ENCODE measurements around the gene AQR. TPM values are rescaled to one million over a fixed set of nuclear protein-coding genes. Genes with fewer than 3 reads are reported as not detected.
"Not testable (repeated sequence)": the region's sequence is repeated elsewhere in the genome, so short reads cannot be mapped to it uniquely, and the experiment has no call there.

AQR gene
- total RNA-seq, 1 experiment from 2014 or later, result 62.1 TPM

DNA sequence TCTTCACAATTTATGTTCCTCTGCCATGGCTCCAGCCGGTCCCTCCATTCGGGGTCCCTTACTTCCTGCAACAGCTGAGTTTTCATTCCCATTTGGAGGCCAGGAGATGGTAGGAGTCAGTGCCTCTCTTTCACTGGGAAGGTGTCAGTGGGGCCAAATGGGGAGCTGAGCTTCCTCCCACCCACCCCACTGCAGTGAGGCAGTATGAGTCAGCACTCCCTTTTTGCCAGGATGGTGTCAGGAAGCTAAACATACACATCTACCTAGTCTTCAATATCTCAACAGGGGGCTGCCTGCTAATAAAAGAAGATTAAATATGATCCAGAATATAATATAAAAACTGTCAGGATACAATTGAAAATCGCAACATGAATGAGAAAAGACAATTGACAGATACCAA is 161.5 kb downstream of the AQR start:
- POLR2A ChIA-PET, result no interaction called here
- Mint-ChIP-seq H3K9me3 (peaks cover 21% of the 10 kb centered on the region), H3K27ac (no peak overlapping the region), H3K27me3 (ENCODE audit: low read depth) (no peaks in the 10 kb centered on the region; the same call in 1 of the 2 replicates), H3K4me3 (no peak overlapping the region), H3K36me3 (peaks cover 10% of the 10 kb centered on the region), H3K4me1 (no peaks in the 10 kb centered on the region)
- ATAC-seq (no peak), DNase-seq (ENCODE audit: low spot score) (no peak)
- TF ChIP-seq SMAD4 (CRISPR knock-in tag; IDR thresholded peaks at IDR 0.05), result no peak
- TF ChIP-seq, protein P1, sequence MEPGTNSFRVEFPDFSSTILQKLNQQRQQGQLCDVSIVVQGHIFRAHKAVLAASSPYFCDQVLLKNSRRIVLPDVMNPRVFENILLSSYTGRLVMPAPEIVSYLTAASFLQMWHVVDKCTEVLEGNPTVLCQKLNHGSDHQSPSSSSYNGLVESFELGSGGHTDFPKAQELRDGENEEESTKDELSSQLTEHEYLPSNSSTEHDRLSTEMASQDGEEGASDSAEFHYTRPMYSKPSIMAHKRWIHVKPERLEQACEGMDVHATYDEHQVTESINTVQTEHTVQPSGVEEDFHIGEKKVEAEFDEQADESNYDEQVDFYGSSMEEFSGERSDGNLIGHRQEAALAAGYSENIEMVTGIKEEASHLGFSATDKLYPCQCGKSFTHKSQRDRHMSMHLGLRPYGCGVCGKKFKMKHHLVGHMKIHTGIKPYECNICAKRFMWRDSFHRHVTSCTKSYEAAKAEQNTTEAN (CRISPR knock-in tag; IDR thresholded peaks at IDR 0.05), result no peak
- CTCF ChIA-PET, result no interaction called here

DNA sequence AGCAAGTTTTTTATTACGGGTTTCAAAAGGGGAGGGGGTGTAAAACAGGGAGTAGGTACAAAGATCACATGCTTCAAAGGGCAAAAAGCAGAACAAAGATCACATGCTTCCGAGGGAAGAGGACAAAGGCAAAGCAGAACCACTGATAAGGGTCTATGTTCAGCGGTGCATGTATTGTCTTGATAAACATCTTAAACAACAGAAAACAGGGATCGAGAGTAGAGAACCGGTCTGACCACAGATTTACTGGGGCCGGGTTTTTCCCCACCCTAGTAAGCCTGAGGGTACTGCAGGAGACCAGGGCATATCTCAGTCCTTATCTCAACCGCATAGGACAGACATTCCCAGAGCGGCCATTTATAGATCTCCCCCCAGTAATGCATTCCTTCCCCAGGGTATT is 162.3 kb downstream of the AQR start:
- H3K36me3 Mint-ChIP-seq; POLR2A ChIA-PET; H3K4me3 Mint-ChIP-seq; H3K27ac Mint-ChIP-seq; DNase-seq (ENCODE audit: low spot score); H3K27me3 Mint-ChIP-seq (ENCODE audit: low read depth); ATAC-seq; H3K4me1 Mint-ChIP-seq: not testable (repeated sequence)
- CTCF ChIA-PET, result interaction anchor here (0.6 kb wide), 1 partner anchor 1072 kb away, joined by 3 read pairs; no protein-coding TSS in a partner anchor
- peaks cover 21% of the 10 kb centered on the region for H3K9me3 Mint-ChIP-seq

DNA sequence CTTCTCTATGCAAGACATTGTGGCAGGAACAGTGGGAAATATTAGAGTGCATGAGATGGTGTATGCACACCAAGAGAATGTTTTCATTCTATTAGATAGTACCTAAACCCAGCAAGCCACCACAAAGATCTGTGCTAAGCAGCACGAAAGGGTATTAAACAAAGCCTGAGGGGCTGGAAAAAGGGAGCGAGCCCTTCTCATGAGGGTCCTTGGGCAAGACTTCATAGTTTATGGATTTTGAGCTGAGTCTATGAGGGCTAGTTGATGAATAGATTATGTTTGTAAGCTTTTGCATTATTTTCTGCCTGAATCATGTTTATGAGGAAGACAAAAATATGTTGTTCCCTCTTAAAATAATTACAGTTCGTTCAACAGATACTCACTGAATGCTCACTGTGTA is 164.8 kb downstream of the AQR start:
- peaks cover 21% of the 10 kb centered on the region for H3K9me3 Mint-ChIP-seq
- TF ChIP-seq, protein P2, sequence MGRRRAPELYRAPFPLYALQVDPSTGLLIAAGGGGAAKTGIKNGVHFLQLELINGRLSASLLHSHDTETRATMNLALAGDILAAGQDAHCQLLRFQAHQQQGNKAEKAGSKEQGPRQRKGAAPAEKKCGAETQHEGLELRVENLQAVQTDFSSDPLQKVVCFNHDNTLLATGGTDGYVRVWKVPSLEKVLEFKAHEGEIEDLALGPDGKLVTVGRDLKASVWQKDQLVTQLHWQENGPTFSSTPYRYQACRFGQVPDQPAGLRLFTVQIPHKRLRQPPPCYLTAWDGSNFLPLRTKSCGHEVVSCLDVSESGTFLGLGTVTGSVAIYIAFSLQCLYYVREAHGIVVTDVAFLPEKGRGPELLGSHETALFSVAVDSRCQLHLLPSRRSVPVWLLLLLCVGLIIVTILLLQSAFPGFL (CRISPR knock-in tag; IDR thresholded peaks at IDR 0.05; ENCODE audit: borderline replicate concordance), result no peak
- TF ChIP-seq KAT7 (CRISPR knock-in tag; IDR thresholded peaks at IDR 0.05; ENCODE audit: borderline replicate concordance), result no peak
- no peak for TF ChIP-seq CBFB (CRISPR knock-in tag; IDR thresholded peaks at IDR 0.05; ENCODE audit: low read depth)
- no peak for TF ChIP-seq ESRRA (CRISPR knock-in tag; IDR thresholded peaks at IDR 0.05; ENCODE audit: borderline replicate concordance)
- TF ChIP-seq, protein P3, sequence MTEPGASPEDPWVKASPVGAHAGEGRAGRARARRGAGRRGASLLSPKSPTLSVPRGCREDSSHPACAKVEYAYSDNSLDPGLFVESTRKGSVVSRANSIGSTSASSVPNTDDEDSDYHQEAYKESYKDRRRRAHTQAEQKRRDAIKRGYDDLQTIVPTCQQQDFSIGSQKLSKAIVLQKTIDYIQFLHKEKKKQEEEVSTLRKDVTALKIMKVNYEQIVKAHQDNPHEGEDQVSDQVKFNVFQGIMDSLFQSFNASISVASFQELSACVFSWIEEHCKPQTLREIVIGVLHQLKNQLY (CRISPR knock-in tag; IDR thresholded peaks at IDR 0.05), result no peak
- no peak for TF ChIP-seq RORB (CRISPR knock-in tag; IDR thresholded peaks at IDR 0.05)
- H3K36me3 Mint-ChIP-seq, result peaks cover 10% of the 10 kb centered on the region
- no peak overlapping the region for H3K4me3 Mint-ChIP-seq
- CTCF ChIA-PET, result no interaction called here
- H3K27ac Mint-ChIP-seq, result no peak overlapping the region
- ATAC-seq (no peak), DNase-seq (ENCODE audit: low spot score) (no peak)
- peaks cover 6% of the 10 kb centered on the region for H3K4me1 Mint-ChIP-seq
- POLR2A ChIA-PET, result no interaction called here
- H3K27me3 Mint-ChIP-seq (ENCODE audit: low read depth), result no peaks in the 10 kb centered on the region; the same call in 1 of the 2 replicates

DNA sequence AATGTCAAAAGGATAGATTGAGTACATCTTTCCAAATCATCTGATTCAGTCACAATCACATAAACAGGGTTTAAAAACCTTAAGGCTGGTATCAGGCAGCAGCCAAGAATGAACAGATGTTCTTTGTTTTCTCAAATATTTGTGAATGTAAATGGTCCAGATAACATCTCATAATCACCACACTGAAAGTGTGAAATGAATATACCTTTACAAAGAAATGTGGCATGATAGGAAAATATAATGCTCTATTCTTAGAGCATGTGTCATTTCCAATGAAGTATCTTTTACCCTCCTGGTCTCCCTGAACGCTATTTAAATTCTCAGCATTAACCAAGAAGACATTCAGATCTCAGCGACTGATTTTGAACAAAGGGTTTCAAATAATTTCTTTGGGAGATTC is 165.4 kb downstream of the AQR start:
- no peaks in the 10 kb centered on the region; the same call in 1 of the 2 replicates for H3K27me3 Mint-ChIP-seq (ENCODE audit: low read depth)
- ChIA-PET CTCF (no interaction called here), POLR2A (no interaction called here)
- ATAC-seq (no peak), DNase-seq (ENCODE audit: low spot score) (no peak)
- peaks cover 10% of the 10 kb centered on the region for H3K36me3 Mint-ChIP-seq
- H3K4me3 Mint-ChIP-seq, result no peak overlapping the region
- H3K4me1 Mint-ChIP-seq, result peaks cover 13% of the 10 kb centered on the region
- H3K27ac Mint-ChIP-seq, result no peak overlapping the region
- H3K9me3 Mint-ChIP-seq, result peaks cover 21% of the 10 kb centered on the region
- TF ChIP-seq ZNF423 (CRISPR knock-in tag; IDR thresholded peaks at IDR 0.05) (no peak), NFE2L1 (CRISPR knock-in tag; IDR thresholded peaks at IDR 0.05) (no peak), ZNF219 (CRISPR knock-in tag; IDR thresholded peaks at IDR 0.05; ENCODE audit: borderline replicate concordance) (no peak), NR1H2 (CRISPR knock-in tag; IDR thresholded peaks at IDR 0.05) (no peak), ZNF396 (CRISPR knock-in tag; IDR thresholded peaks at IDR 0.05; ENCODE audit: borderline replicate concordance) (no peak), ZNF232 (CRISPR knock-in tag; IDR thresholded peaks at IDR 0.05) (no peak), JAZF1 (CRISPR knock-in tag; IDR thresholded peaks at IDR 0.05) (no peak), ETV6 (CRISPR knock-in tag; IDR thresholded peaks at IDR 0.05) (no peak)
- TF ChIP-seq, protein P4, sequence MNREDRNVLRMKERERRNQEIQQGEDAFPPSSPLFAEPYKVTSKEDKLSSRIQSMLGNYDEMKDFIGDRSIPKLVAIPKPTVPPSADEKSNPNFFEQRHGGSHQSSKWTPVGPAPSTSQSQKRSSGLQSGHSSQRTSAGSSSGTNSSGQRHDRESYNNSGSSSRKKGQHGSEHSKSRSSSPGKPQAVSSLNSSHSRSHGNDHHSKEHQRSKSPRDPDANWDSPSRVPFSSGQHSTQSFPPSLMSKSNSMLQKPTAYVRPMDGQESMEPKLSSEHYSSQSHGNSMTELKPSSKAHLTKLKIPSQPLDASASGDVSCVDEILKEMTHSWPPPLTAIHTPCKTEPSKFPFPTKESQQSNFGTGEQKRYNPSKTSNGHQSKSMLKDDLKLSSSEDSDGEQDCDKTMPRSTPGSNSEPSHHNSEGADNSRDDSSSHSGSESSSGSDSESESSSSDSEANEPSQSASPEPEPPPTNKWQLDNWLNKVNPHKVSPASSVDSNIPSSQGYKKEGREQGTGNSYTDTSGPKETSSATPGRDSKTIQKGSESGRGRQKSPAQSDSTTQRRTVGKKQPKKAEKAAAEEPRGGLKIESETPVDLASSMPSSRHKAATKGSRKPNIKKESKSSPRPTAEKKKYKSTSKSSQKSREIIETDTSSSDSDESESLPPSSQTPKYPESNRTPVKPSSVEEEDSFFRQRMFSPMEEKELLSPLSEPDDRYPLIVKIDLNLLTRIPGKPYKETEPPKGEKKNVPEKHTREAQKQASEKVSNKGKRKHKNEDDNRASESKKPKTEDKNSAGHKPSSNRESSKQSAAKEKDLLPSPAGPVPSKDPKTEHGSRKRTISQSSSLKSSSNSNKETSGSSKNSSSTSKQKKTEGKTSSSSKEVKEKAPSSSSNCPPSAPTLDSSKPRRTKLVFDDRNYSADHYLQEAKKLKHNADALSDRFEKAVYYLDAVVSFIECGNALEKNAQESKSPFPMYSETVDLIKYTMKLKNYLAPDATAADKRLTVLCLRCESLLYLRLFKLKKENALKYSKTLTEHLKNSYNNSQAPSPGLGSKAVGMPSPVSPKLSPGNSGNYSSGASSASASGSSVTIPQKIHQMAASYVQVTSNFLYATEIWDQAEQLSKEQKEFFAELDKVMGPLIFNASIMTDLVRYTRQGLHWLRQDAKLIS (CRISPR knock-in tag; IDR thresholded peaks at IDR 0.05; ENCODE audit: borderline replicate concordance), result no peak
- TF ChIP-seq, protein P5, sequence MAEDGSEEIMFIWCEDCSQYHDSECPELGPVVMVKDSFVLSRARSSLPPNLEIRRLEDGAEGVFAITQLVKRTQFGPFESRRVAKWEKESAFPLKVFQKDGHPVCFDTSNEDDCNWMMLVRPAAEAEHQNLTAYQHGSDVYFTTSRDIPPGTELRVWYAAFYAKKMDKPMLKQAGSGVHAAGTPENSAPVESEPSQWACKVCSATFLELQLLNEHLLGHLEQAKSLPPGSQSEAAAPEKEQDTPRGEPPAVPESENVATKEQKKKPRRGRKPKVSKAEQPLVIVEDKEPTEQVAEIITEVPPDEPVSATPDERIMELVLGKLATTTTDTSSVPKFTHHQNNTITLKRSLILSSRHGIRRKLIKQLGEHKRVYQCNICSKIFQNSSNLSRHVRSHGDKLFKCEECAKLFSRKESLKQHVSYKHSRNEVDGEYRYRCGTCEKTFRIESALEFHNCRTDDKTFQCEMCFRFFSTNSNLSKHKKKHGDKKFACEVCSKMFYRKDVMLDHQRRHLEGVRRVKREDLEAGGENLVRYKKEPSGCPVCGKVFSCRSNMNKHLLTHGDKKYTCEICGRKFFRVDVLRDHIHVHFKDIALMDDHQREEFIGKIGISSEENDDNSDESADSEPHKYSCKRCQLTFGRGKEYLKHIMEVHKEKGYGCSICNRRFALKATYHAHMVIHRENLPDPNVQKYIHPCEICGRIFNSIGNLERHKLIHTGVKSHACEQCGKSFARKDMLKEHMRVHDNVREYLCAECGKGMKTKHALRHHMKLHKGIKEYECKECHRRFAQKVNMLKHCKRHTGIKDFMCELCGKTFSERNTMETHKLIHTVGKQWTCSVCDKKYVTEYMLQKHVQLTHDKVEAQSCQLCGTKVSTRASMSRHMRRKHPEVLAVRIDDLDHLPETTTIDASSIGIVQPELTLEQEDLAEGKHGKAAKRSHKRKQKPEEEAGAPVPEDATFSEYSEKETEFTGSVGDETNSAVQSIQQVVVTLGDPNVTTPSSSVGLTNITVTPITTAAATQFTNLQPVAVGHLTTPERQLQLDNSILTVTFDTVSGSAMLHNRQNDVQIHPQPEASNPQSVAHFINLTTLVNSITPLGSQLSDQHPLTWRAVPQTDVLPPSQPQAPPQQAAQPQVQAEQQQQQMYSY (CRISPR knock-in tag; IDR thresholded peaks at IDR 0.05), result no peak

All from WTC11 (cell line).